GM21825 (cell line): Measurements from ENCODE around the gene B4GALT2.

Experiments used
- ATAC-seq: cut with Tn5 transposase; IDR thresholded peaks from one replicate; pipeline ENCODE4 v1.9.1; 2021; ENCODE audit warnings: mild to moderate bottlenecking, moderate library complexity; ENCODE audit not compliant: unreplicated experiment

Gene B4GALT2, protein sequence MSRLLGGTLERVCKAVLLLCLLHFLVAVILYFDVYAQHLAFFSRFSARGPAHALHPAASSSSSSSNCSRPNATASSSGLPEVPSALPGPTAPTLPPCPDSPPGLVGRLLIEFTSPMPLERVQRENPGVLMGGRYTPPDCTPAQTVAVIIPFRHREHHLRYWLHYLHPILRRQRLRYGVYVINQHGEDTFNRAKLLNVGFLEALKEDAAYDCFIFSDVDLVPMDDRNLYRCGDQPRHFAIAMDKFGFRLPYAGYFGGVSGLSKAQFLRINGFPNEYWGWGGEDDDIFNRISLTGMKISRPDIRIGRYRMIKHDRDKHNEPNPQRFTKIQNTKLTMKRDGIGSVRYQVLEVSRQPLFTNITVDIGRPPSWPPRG

GRCh38 chr1:43978551-43979260 is at the start of gene B4GALT2:
B4GALT2 (plus strand) TSS chr1:43979210; CDS start chr1:43981161, 1,951 bp downstream.
- ATAC-seq = no peak

- no peak for ATAC-seq
Observed at GRCh38 chr1:43930168-43930948, 48.7 kb upstream of the B4GALT2 start.

DNA sequence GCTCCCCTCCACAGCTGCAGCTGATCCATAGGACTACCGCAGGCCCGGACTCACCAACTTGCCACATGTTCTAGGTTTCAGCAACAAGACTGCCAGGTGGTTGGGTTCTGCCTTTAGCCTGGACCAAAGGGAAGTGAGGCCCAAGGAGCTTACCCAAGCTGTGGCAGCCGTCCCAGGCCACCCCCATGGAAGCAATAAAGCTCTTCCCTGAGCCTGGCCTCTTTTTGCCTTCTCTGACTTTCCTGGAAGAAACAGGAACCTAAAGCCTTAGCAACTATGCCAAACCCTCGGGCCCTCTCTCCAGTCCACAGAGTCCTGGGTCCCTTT is 48.1 kb upstream of the B4GALT2 start:
- no peak for ATAC-seq

- no peak for ATAC-seq
Observed at GRCh38 chr1:43931711-43932660, 47.0 kb upstream of the B4GALT2 start.

GRCh38 chr1:43932786-43933385 is 46.1 kb upstream of the B4GALT2 start:
- no peak for ATAC-seq

GRCh38 chr1:43933386-43934100 is 45.5 kb upstream of the B4GALT2 start, which contains the start of gene ARTN:
ARTN (plus strand) TSS chr1:43933801; CDS start chr1:43935657, 1,856 bp downstream.
- ATAC-seq = no peak

DNA sequence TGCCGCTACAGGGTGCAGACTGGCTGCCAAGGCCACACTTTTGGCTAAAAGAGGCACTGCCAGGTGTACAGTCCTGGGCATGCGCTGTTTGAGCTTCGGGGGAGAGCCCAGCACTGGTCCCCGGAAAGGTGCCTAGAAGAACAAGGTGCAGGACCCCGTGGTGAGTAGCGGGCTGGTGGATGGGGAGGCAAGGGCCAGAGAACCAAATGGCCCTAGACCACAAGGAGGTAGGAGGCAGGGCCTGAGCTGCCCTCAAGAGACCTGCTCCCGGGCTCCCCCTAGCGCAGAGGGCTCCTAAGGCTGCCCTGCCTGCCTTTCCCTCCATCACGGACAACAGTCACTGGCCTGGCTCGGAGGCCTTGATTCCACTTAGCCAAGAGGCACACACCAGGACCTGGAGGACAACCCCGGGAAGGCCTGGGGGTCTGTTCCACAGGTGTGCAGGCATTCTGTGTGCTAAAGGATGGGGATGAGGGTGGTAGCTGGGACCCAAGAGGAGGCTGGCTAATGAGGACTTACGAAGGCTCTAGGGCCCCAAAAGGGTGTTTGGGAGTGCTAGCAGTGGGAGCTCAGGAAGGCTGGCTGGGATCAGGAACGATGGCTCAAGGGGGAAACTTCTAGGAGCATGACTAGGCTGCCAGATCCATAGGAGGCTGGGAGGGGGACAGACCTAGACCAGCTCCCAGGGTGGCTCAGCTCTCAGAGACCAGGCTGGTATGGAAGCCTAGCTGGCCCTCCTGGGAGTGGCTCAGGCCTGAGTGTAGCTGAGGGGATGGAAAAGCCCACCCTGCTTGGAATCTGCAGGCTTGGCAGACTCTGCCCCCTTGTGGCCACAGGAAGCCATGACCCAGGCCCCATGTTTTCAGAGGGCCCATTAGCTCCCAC is 44.7 kb upstream of the B4GALT2 start:
- ATAC-seq = no peak

GRCh38 chr1:43934986-43935324 is 44.1 kb upstream of the B4GALT2 start:
- ATAC-seq = no peak

GRCh38 chr1:43935711-43936427 is 43.1 kb upstream of the B4GALT2 start:
- no peak for ATAC-seq

DNA sequence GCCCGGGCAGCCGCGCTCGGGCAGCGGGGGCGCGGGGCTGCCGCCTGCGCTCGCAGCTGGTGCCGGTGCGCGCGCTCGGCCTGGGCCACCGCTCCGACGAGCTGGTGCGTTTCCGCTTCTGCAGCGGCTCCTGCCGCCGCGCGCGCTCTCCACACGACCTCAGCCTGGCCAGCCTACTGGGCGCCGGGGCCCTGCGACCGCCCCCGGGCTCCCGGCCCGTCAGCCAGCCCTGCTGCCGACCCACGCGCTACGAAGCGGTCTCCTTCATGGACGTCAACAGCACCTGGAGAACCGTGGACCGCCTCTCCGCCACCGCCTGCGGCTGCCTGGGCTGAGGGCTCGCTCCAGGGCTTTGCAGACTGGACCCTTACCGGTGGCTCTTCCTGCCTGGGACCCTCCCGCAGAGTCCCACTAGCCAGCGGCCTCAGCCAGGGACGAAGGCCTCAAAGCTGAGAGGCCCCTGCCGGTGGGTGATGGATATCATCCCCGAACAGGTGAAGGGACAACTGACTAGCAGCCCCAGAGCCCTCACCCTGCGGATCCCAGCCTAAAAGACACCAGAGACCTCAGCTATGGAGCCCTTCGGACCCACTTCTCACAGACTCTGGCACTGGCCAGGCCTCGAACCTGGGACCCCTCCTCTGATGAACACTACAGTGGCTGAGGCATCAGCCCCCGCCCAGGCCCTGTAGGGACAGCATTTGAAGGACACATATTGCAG is 42.4 kb upstream of the B4GALT2 start:
- ATAC-seq = no peak

DNA sequence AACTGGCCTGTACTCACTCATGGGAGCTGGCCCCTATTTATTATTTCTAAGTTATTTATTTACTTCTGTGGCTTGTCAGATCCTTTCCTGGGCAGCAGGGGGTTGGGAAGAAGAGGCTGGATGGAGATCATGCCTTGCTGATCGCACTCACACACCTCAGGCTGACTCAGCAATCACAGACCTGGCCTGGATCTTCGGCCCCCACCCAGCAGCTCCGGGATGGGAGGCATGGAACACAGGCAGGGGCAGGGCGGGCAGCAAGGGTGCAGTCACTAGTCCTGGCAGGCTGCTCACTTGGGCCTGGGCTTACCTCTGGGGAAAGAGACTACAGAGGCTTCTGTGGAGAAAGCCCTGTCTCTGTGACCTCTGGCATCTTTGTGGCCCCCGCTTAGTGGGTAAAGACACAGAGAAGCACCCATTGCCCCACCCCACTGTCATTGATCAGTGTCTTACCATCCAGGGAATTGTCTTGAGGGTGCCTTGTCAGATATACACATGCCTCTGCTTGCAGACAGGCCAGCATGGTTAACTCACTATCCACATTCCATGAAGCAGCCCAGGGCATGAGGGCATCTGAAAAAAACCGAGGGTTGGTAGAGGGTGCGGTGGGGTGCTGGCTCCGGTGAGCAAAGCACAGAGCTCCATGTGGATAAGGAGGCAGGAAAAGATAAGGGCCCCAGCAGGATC is 41.7 kb upstream of the B4GALT2 start:
- ATAC-seq = no peak

GRCh38 chr1:43938383-43938782 is 40.6 kb upstream of the B4GALT2 start:
- no peak for ATAC-seq

- no peak for ATAC-seq
Observed at GRCh38 chr1:43938892-43939587, 40.0 kb upstream of the B4GALT2 start.

GRCh38 chr1:43942411-43942810 is 36.6 kb upstream of the B4GALT2 start:
- no peak for ATAC-seq

DNA sequence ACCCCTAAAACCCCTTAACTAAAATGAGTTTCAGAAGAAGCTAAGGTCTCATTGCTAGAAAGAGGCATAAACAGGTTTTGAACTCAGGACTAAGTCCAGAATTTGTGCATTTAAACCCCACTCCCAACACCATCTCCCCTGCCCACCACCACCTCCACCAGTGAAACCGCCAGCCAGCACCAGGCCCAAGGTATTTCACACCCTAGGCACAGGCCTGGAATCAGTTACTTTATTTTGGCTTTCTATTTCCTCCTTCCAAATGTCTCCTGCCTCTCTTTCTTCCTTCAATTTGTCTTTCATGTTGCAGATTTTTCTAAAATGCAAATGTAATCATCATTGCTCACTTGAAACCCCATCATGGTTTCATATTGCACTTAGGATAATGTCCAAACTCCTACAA is 34.1 kb upstream of the B4GALT2 start:
- no peak for ATAC-seq

DNA sequence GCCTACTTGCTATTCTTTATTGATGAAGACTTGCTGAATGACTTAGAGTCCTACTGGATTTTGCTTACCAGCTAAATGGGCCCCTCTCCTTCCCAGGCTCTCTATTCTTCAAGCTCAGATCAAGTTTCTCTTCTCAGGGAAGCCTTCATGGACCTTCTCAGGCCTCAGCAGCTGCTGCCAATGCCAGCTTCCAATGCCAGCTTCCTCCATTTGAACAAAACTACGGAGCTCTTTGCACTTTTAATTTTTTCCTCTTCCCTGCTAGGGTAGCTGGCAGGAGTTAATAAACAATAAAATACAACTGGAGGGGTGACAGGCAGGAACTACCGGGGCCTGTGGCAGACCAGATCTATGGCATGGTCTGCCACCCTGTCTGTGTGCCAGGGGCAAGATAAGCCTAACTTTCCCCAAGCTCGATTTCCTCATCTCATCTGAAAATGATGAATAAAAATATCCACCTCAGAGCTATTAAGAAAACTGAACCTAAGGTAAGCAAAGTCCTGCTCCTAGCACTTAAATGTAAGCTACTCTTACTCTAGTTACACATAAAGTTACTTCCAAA is 33.3 kb upstream of the B4GALT2 start:
- ATAC-seq = no peak
